ENCODE measurements around the gene CPNE7.

CPNE7 gene

GRCh38 chr16:89607937-89608740 lies 32.6 kb downstream of the CPNE7 start:
- no peak for DNase-seq

GRCh38 chr16:89610108-89610453 lies 34.5 kb downstream of the CPNE7 start:
- DNase-seq: no peak

GRCh38 chr16:89612415-89613166 lies 37.0 kb downstream of the CPNE7 start:
- DNase-seq: no peak

GRCh38 chr16:89613231-89613953 lies 37.8 kb downstream of the CPNE7 start, which contains the start of gene DPEP1:
Gene DPEP1 (plus strand): TSS chr16:89613642. CDS start chr16:89630411, 16,769 bp downstream.
- no peak for DNase-seq

GRCh38 chr16:89613954-89614459 lies 38.4 kb downstream of the CPNE7 start:
- DNase-seq: no peak

- no peak for DNase-seq
These were observed 39.6 kb downstream of the CPNE7 start for GRCh38 chr16:89615176-89615575.

- DNase-seq: no peak
These were observed 40.1 kb downstream of the CPNE7 start for GRCh38 chr16:89615596-89616090.

GRCh38 chr16:89616623-89617022 lies 41.1 kb downstream of the CPNE7 start:
- no peak for DNase-seq

- DNase-seq: no peak
These were observed 41.5 kb downstream of the CPNE7 start for GRCh38 chr16:89617036-89617435.

GRCh38 chr16:89618109-89618998 lies 42.8 kb downstream of the CPNE7 start:
- DNase-seq: no peak

GRCh38 chr16:89619840-89620239 lies 44.3 kb downstream of the CPNE7 start:
- no peak for DNase-seq

GRCh38 chr16:89620406-89620841 lies 44.9 kb downstream of the CPNE7 start:
- DNase-seq: no peak

GRCh38 chr16:89621136-89621697 lies 45.7 kb downstream of the CPNE7 start:
- DNase-seq: no peak

GRCh38 chr16:89621698-89622409 lies 46.3 kb downstream of the CPNE7 start:
- no peak for DNase-seq

- DNase-seq: no peak
These were observed 48.1 kb downstream of the CPNE7 start for GRCh38 chr16:89623511-89624261.

GRCh38 chr16:89624777-89625761 lies 49.5 kb downstream of the CPNE7 start:
- no peak for DNase-seq

- DNase-seq: no peak
These were observed 54.5 kb downstream of the CPNE7 start for GRCh38 chr16:89629827-89630610.

GRCh38 chr16:89633064-89633631 lies 57.6 kb downstream of the CPNE7 start:
- DNase-seq: no peak
